ENCODE data around the gene CD248.
A peak's percentile ranks its signal among the peaks of the same experiment; 100 is the strongest.
"Not testable (repeated sequence)": the region's sequence is repeated elsewhere in the genome, so short reads cannot be mapped to it uniquely, and the experiment has no call there.

CD248 gene

GRCh38 chr11:66311965-66312548 is 4.8 kb downstream of the CD248 start:
- peak; percentile 99 for DNase-seq

GRCh38 chr11:66311470-66311964 is 5.3 kb downstream of the CD248 start:
- no peak for DNase-seq

- not testable (repeated sequence) for DNase-seq
Measured at GRCh38 chr11:66310803-66311440, 5.9 kb downstream of the CD248 start.

- no peak for DNase-seq
Measured at GRCh38 chr11:66310324-66310723, 6.5 kb downstream of the CD248 start.

- no peak for DNase-seq
Measured at GRCh38 chr11:66309475-66309874, 7.4 kb downstream of the CD248 start.

- no peak for DNase-seq
Measured at GRCh38 chr11:66302656-66303055, 14.2 kb downstream of the CD248 start.

GRCh38 chr11:66299186-66299585 is 17.7 kb downstream of the CD248 start:
- DNase-seq: no peak

- DNase-seq: no peak
Measured at GRCh38 chr11:66297610-66298009, 19.2 kb downstream of the CD248 start.

GRCh38 chr11:66294626-66295620 is 21.9 kb downstream of the CD248 start:
- no peak for DNase-seq

GRCh38 chr11:66293777-66294625 is 22.8 kb downstream of the CD248 start:
- DNase-seq: no peak

- no peak for DNase-seq
Measured at GRCh38 chr11:66293352-66293751, 23.5 kb downstream of the CD248 start.

- DNase-seq: no peak
Measured at GRCh38 chr11:66292543-66293332, 24.1 kb downstream of the CD248 start.

GRCh38 chr11:66291706-66292542 is 24.9 kb downstream of the CD248 start, which contains the start of gene TMEM151A:
Gene TMEM151A, plus strand, starts transcription at chr11:66291894. Its CDS starts 120 bp downstream, at chr11:66292014.
- DNase-seq: no peak

GRCh38 chr11:66291303-66291705 is 25.5 kb downstream of the CD248 start:
- DNase-seq: no peak

GRCh38 chr11:66290330-66290621 is 26.6 kb downstream of the CD248 start:
- DNase-seq: no peak

GRCh38 chr11:66289548-66290329 is 27.1 kb downstream of the CD248 start:
- peak; percentile 72 for DNase-seq

GRCh38 chr11:66288671-66289547 is 27.9 kb downstream of the CD248 start, which contains the start of gene YIF1A:
Gene YIF1A, minus strand, starts transcription at chr11:66289143. Its CDS starts 158 bp downstream, at chr11:66288985.
- DNase-seq: peak; percentile 96

- no peak for DNase-seq
Measured at GRCh38 chr11:66287889-66288670, 28.8 kb downstream of the CD248 start.
